PC-9 (cell line): ENCODE results near the gene USP1. TPM values are rescaled to one million over a fixed set of nuclear protein-coding genes. Genes with fewer than 3 reads are reported as not detected.

ENCODE experiments used
- BruUV-seq: library from RNA; stranded (reverse); fragments of 400-500 nt; replicated peaks from 2 replicates; lab custom pipeline; 2021; lab: Mats Ljungman, UMichigan
- CTCF ChIA-PET: fragments of 300-600 bp; sonication (Branson Sonifier 250); formaldehyde crosslinking; loops from one replicate; lab custom pipeline; 2022; ENCODE audit warnings: antibody characterized with exemption; lab: Charles Lee
- POLR2A ChIA-PET: fragments of 300-600 bp; sonication (Branson Sonifier 250); formaldehyde crosslinking; loops from one replicate; lab custom pipeline; 2022; ENCODE audit warnings: antibody characterized with exemption; ENCODE audit not compliant: unreplicated experiment; lab: Charles Lee
- DNase-seq, 2 experiments: peaks; one replicate each; pipeline versions ENCODE4 v3.0.0 to v3.0.0-alpha.2; 2015 to 2022; ENCODE audit warnings: mixed read lengths in 1 of 2
- H2AFZ ChIP-seq: fragments of 200-600 bp; sonication (generic); 2 replicates; pipeline ENCODE4 v1.8.1; 2017; ENCODE audit warnings: antibody characterized with exemption
- H3F3A ChIP-seq: fragments of 200-600 bp; sonication (generic); 2 replicates; pipeline ENCODE4 v1.8.1; 2017; ENCODE audit warnings: antibody characterized with exemption, mild to moderate bottlenecking, low read depth; ENCODE audit not compliant: insufficient read depth
- H3K27ac ChIP-seq: fragments of 200-600 bp; sonication (generic); 2 replicates; pipeline ENCODE4 v1.6.1; 2016; ENCODE audit warnings: mixed run types
- H3K27me3 ChIP-seq: fragments of 200-600 bp; sonication (generic); 2 replicates; pipeline ENCODE4 v1.6.1; 2016; ENCODE audit warnings: low read depth, mixed run types; ENCODE audit not compliant: insufficient read depth
- H3K36me3 ChIP-seq: fragments of 200-600 bp; sonication (generic); 2 replicates; pipeline ENCODE4 v1.6.1; 2016; ENCODE audit warnings: low read depth, mixed run types
- H3K4me1 ChIP-seq: fragments of 200-600 bp; sonication (generic); replicated peaks from 2 replicates; pipeline ENCODE4 v1.6.1; 2016; ENCODE audit warnings: mixed run types; ENCODE audit not compliant: insufficient read depth
- H3K4me2 ChIP-seq: fragments of 200-600 bp; sonication (generic); 2 replicates; pipeline ENCODE4 v1.6.1; 2017; ENCODE audit warnings: mixed run types
- H3K4me3 ChIP-seq: fragments of 200-600 bp; sonication (generic); 2 replicates; pipeline ENCODE4 v1.6.1; 2016; ENCODE audit warnings: mixed run types
- H3K79me2 ChIP-seq: fragments of 200-600 bp; sonication (generic); 2 replicates; pipeline ENCODE4 v1.6.1; 2017; ENCODE audit warnings: low read depth, mixed run types
- H3K9me2 ChIP-seq: fragments of 200-600 bp; sonication (generic); 2 replicates; pipeline ENCODE4 v1.8.1; 2017; ENCODE audit warnings: mild to moderate bottlenecking; ENCODE audit not compliant: insufficient read depth
- H3K9me3 ChIP-seq: fragments of 200-600 bp; sonication (generic); 2 replicates; pipeline ENCODE4 v1.8.1; 2016; ENCODE audit warnings: low read depth; ENCODE audit not compliant: insufficient read depth
- H4K20me1 ChIP-seq: fragments of 200-600 bp; sonication (generic); 2 replicates; pipeline ENCODE4 v1.8.1; 2017; ENCODE audit not compliant: insufficient read depth
- CTCF ChIP-seq: fragments of 200-600 bp; sonication (generic); conservative IDR thresholded peaks from 2 replicates; pipeline ENCODE4 v1.6.1; 2017; ENCODE audit warnings: mixed run types, antibody characterized with exemption, mild to moderate bottlenecking, moderate library complexity
- EZH2 ChIP-seq: fragments of 200-600 bp; sonication (generic); IDR thresholded peaks from 2 replicates; pipeline ENCODE4 v1.8.0; 2017; ENCODE audit warnings: antibody characterized with exemption, low read depth
- intact Hi-C: fragments of 100-400 bp; cut with micrococcal nuclease; formaldehyde crosslinking; loops from one replicate; pipeline ENCODE4 v1.10.0; 2022; ENCODE audit not compliant: unreplicated experiment
- total RNA-seq: library from RNA; stranded (reverse); gene quantifications from 2 replicates; pipeline ENCODE4 v1.2.3, GENCODE V29; 2021

The USP1 gene
- total RNA-seq, 1 experiment from 2014 or later: 50.3 TPM

GRCh38 chr1:62438163-62438562 is 1.3 kb downstream of the USP1 start:
- TSS peak; percentile 22 for BruUV-seq
- Histone ChIP-seq H3K36me3 (peaks cover 20% of the 10 kb centered on the region), H2AFZ (no peak overlapping the region; the same call in 1 of the 2 replicates), H3K4me3 (peak overlapping the region; percentile 100), H3F3A (peaks cover 17% of the 10 kb centered on the region), H3K4me1 (peaks cover 23% of the 10 kb centered on the region), H3K9me2 (no peaks in the 10 kb centered on the region), H3K27me3 (no peaks in the 10 kb centered on the region), H3K79me2 (peaks cover 74% of the 10 kb centered on the region), H3K9me3 (no peaks in the 10 kb centered on the region), H3K27ac (peak overlapping the region; percentile 95; the same call in 1 of the 2 replicates), H3K4me2 (peak overlapping the region; percentile 96), H4K20me1 (peaks cover 5% of the 10 kb centered on the region; the same call in 1 of the 2 replicates)
- no peak for DNase-seq
- intact Hi-C loops: loop anchor here (5.0 kb wide), 1 partner anchor 929 kb away; the partner anchor contains the start of gene ALG6
- ChIA-PET CTCF (interaction anchor here (0.6 kb wide), 2 partner anchors 272 to 1246 kb away, joined by 4 read pairs; no protein-coding TSS in a partner anchor), POLR2A (no interaction called here)
- TF ChIP-seq CTCF: no peak
- no peak for TF ChIP-seq EZH2

- Histone ChIP-seq H3K4me1 (peaks cover 23% of the 10 kb centered on the region), H3K27ac (no peak overlapping the region), H3F3A (peaks cover 24% of the 10 kb centered on the region), H4K20me1 (peaks cover 5% of the 10 kb centered on the region; the same call in 1 of the 2 replicates), H3K27me3 (no peaks in the 10 kb centered on the region), H2AFZ (no peak overlapping the region), H3K9me3 (no peaks in the 10 kb centered on the region), H3K4me2 (peak overlapping the region; percentile 96), H3K36me3 (peaks cover 36% of the 10 kb centered on the region), H3K9me2 (no peaks in the 10 kb centered on the region), H3K79me2 (peaks cover 86% of the 10 kb centered on the region), H3K4me3 (peak overlapping the region; percentile 100; the same call in 1 of the 2 replicates)
- no TSS peak for BruUV-seq
- CTCF ChIA-PET: no interaction called here
- intact Hi-C loops: loop anchor here (5.0 kb wide), 1 partner anchor 927 kb away; the partner anchor contains the start of gene ALG6
- POLR2A ChIA-PET: no interaction called here
- DNase-seq: no peak
- no peak for TF ChIP-seq CTCF
- TF ChIP-seq EZH2: no peak
Observed at GRCh38 chr1:62439652-62440371, 3.0 kb downstream of the USP1 start.

- Histone ChIP-seq H4K20me1 (peaks cover 5% of the 10 kb centered on the region), H3K4me3 (no peak overlapping the region), H3K4me2 (no peak overlapping the region), H3K9me2 (no peaks in the 10 kb centered on the region), H3K9me3 (no peaks in the 10 kb centered on the region), H3K36me3 (peaks cover 62% of the 10 kb centered on the region), H2AFZ (no peak overlapping the region), H3K27me3 (no peaks in the 10 kb centered on the region), H3K4me1 (peaks cover 3% of the 10 kb centered on the region), H3F3A (peaks cover 17% of the 10 kb centered on the region), H3K79me2 (peaks cover 58% of the 10 kb centered on the region), H3K27ac (no peak overlapping the region)
- DNase-seq: no peak
- TF ChIP-seq CTCF: no peak
- no peak for TF ChIP-seq EZH2
- ChIA-PET CTCF (no interaction called here), POLR2A (no interaction called here)
- intact Hi-C loops: no loop called here
- no TSS peak for BruUV-seq
Observed at GRCh38 chr1:62444701-62445100, 7.9 kb downstream of the USP1 start.
